Measurements from ENCODE around the gene RFX3.
"Not testable (repeated sequence)": the region's sequence is repeated elsewhere in the genome, so short reads cannot be mapped to it uniquely, and the experiment has no call there.

RFX3 gene

GRCh38 chr9:3331801-3332200 is 194.0 kb downstream of the RFX3 start:
- DNase-seq (ENCODE audit: low read depth), result no peak
- no peak overlapping the region for H3K4me3 ChIP-seq (ENCODE audit: control insufficient read depth, low read depth, low read length)
- peak; percentile 14 for TF ChIP-seq CTCF (IDR thresholded peaks at IDR 0.05; ENCODE audit: control insufficient read depth, insufficient read depth, low read depth, low read length, missing control alignments)

DNA sequence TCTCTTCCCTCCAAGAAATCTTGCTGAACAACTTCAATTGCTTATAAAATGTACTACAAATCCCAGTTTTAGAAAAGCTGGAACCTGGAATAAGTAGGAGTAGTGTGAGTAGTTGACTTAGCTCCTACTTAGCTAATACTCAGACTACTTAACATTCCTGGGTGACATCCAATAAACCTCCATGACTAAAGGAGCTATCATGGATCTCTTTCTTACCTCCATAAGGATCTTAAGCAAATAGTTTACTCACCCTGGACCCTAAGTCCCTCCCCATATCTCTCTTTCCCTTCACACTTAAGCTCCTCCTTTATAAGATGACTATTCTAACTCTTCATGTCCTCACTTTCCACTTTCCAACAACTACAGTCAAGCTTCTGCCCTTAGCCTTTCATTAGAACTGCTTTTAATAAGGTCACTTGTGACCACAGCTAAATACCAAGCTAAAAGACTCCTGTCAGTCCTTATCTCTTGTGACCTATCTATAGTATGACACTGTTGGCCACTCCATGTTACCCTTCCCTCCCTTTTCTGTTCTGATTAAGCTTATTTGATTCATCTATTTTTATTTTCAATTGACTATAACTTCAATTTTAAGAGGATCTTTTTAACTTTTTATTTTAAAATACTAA is 194.9 kb downstream of the RFX3 start:
- no peak for DNase-seq (ENCODE audit: low read depth)
- no peak overlapping the region for H3K4me3 ChIP-seq (ENCODE audit: control insufficient read depth, low read depth, low read length)

GRCh38 chr9:3329361-3329760 is 196.4 kb downstream of the RFX3 start:
- no peak for TF ChIP-seq CTCF (IDR thresholded peaks at IDR 0.05; ENCODE audit: control insufficient read depth, insufficient read depth, low read depth, low read length, missing control alignments)
- no peak for DNase-seq (ENCODE audit: low read depth)
- no peak overlapping the region for H3K4me3 ChIP-seq (ENCODE audit: control insufficient read depth, low read depth, low read length)

More for the DNA sequence above, 194.9 kb downstream of the RFX3 start:
- no peak for TF ChIP-seq CTCF (IDR thresholded peaks at IDR 0.05; ENCODE audit: control insufficient read depth, insufficient read depth, low read depth, low read length, missing control alignments)

- TF ChIP-seq CTCF (IDR thresholded peaks at IDR 0.05; ENCODE audit: control insufficient read depth, insufficient read depth, low read depth, low read length, missing control alignments), result no peak
- no peak for DNase-seq (ENCODE audit: low read depth)
- H3K4me3 ChIP-seq (ENCODE audit: control insufficient read depth, low read depth, low read length), result no peak overlapping the region
Observed at GRCh38 chr9:3323714-3324113, 202.1 kb downstream of the RFX3 start.

GRCh38 chr9:3321186-3321585 is 204.6 kb downstream of the RFX3 start:
- no peak for DNase-seq (ENCODE audit: low read depth)
- TF ChIP-seq CTCF (IDR thresholded peaks at IDR 0.05; ENCODE audit: control insufficient read depth, insufficient read depth, low read depth, low read length, missing control alignments), result no peak
- H3K4me3 ChIP-seq (ENCODE audit: control insufficient read depth, low read depth, low read length), result no peak overlapping the region

DNA sequence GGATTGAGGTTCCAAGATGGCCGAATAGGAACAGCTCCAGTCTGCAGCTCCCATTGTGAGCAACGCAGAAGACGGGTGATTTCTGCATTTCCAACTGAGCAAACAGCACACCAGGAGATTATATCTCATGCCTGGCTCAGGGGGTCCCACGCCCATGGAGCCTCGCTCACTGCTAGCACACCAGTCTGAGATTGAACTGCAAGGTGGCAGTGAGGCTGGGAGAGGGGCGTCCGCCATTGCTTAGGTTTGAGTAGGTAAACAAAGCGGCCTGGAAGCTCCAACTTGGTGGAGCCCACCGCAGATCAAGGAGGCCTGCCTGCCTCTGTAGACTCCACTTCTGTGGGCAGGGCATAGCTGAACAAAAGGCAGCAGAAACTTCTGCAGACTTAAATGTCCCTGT is 213.2 kb downstream of the RFX3 start:
- DNase-seq (ENCODE audit: low read depth); H3K4me3 ChIP-seq (ENCODE audit: control insufficient read depth, low read depth, low read length): not testable (repeated sequence)

DNA sequence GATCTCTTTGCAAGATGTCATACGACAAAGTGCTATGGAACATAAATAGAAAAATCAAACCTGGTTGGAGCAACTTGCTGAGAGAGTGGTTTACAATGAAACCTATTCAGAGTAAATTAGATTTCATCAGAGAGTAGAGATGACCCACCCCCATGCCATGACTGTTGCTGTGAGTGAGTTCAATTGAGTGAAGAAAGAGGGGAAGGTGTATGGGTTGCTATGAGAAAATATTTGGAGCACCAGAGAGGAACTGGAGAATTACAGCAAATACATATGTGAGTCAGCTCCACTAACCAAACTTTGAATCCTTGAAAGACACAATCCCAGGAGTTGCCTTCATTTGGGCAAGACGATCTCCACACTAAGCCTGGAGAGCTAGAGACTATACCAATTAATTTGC is 217.2 kb downstream of the RFX3 start:
- no peak overlapping the region for H3K4me3 ChIP-seq (ENCODE audit: control insufficient read depth, low read depth, low read length)
- TF ChIP-seq CTCF (IDR thresholded peaks at IDR 0.05; ENCODE audit: control insufficient read depth, insufficient read depth, low read depth, low read length, missing control alignments), result no peak
- DNase-seq (ENCODE audit: low read depth), result no peak

DNA sequence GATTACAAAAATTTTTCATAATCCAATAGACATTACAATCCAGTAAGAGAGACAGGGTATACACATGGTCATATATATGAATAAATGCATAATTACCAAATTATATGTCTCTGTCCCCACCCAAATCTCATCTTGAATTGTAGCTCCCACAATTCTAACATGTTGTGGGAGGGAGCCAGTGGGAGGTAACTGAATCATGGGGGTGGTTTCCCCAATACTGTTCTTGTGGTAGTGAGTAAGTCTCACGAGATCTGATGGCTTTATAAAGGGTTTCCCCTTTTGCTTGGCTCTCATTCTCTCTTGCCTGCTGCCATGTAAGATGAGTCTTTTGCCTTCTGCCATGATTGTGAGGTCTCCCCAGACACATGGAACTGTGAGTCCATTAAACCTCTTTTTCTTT is 221.4 kb downstream of the RFX3 start:
- H3K4me3 ChIP-seq (ENCODE audit: control insufficient read depth, low read depth, low read length); DNase-seq (ENCODE audit: low read depth): not testable (repeated sequence)
